ENCODE results near the gene ZNF625. TPM values are rescaled to one million over a fixed set of nuclear protein-coding genes. Genes with fewer than 3 reads are reported as not detected.

ZNF625 gene
- total and polyA plus RNA-seq, 4 donors, result 1.0 to 17.6 (median 4.3) TPM

GRCh38 chr19:12095111-12095790 is 61.3 kb downstream of the ZNF625 start:
- Histone ChIP-seq H3K9ac (ENCODE audit: insufficient read depth in 1 of 2, low read length in 2 of 2) (no peak overlapping the region), H3K9me3 (ENCODE audit: control insufficient read depth in 4 of 4, insufficient read depth in 3 of 4, low read length in 3 of 4) (peaks cover 0 to 7% (median 2%) of the 10 kb centered on the region in 4 donors), H3K36me3 (ENCODE audit: control insufficient read depth in 4 of 4, insufficient read depth in 4 of 4, low read length in 4 of 4) (peaks cover 0 to 28% (median 8%) of the 10 kb centered on the region in 4 donors), H3K4me3 (no peak overlapping the region), H3K27ac (ENCODE audit: low read depth in 1 of 2, low read length in 1 of 2) (no peak overlapping the region), H3K27me3 (ENCODE audit: control insufficient read depth in 3 of 3, insufficient read depth in 3 of 3, low read length in 2 of 3) (no peaks in the 10 kb centered on the region), H3K4me1 (ENCODE audit: control insufficient read depth in 5 of 5, insufficient read depth in 5 of 5, low read length in 5 of 5) (peaks cover 0 to 10% (median 1%) of the 10 kb centered on the region in 5 donors)
- no peak for TF ChIP-seq CTCF (IDR thresholded peaks at IDR 0.05; ENCODE audit: control extremely low read depth, extremely low read depth)
- no peak for ATAC-seq (ENCODE audit: insufficient read depth, low FRiP score)
- DNase-seq, result peak in 1 of 3 donors; percentile 19
- WGBS, 2 donors, result 94 to 96% methylated on average over 4 of the region's 4 CpGs

Small RNA genes within 50 kb of the gene (small RNA-seq; reads per million reads assigned to genes)
- gene RNA5SP467 (ENCODE audit: low replicate concordance), result not detected

Other genes with a start within 250 kb of the ZNF625 start
- gene ZNF700, start 231.6 kb downstream of the ZNF625 start, total RNA-seq, result 10 to 100 TPM; 10.8 to 24.7 TPM
- 10 to 100 TPM in 1 of 2 donors, 1 to 10 TPM in 1; 6.2 to 14.2 TPM for gene ZNF700, start 231.6 kb downstream of the ZNF625 start, polyA plus RNA-seq
- 1 to 10 TPM; 3.3 to 7.2 TPM for gene ZNF763, start 191.7 kb downstream of the ZNF625 start, total RNA-seq
- 1 to 10 TPM; 3.2 to 6.2 TPM for gene ZNF763, start 191.7 kb downstream of the ZNF625 start, polyA plus RNA-seq
- gene ZNF433, start 121.1 kb downstream of the ZNF625 start, total RNA-seq, result 10 to 100 TPM in 1 of 2 donors, 1 to 10 TPM in 1; 5.8 to 26.5 TPM
- 1 to 10 TPM; 4.4 to 5.1 TPM for gene ZNF433, start 121.1 kb downstream of the ZNF625 start, polyA plus RNA-seq
- gene ZNF878, start 103.8 kb downstream of the ZNF625 start, total RNA-seq, result under 1 TPM; 0.23 to 0.28 TPM
- under 1 TPM; 0.22 to 0.33 TPM for gene ZNF878, start 103.8 kb downstream of the ZNF625 start, polyA plus RNA-seq
- gene ZNF844, start 92.0 kb downstream of the ZNF625 start, total RNA-seq, result 10 to 100 TPM; 10.6 to 25.5 TPM
- gene ZNF844, start 92.0 kb downstream of the ZNF625 start, polyA plus RNA-seq, result 1 to 10 TPM; 3.0 to 3.9 TPM
- gene ZNF20, start 16.4 kb downstream of the ZNF625 start, total RNA-seq, result 10 to 100 TPM in 1 of 2 donors, 1 to 10 TPM in 1; 6.0 to 15.0 TPM
- 1 to 10 TPM; 2.2 to 3.5 TPM for gene ZNF20, start 16.4 kb downstream of the ZNF625 start, polyA plus RNA-seq
- gene ZNF136, start 6.4 kb upstream of the ZNF625 start, total RNA-seq, result 10 to 100 TPM in 1 of 2 donors, 1 to 10 TPM in 1; 7.4 to 24.3 TPM
- 1 to 10 TPM; 4.1 to 4.5 TPM for gene ZNF136, start 6.4 kb upstream of the ZNF625 start, polyA plus RNA-seq
- 10 to 100 TPM; 15.5 to 29.3 TPM for gene ZNF44, start 138.1 kb upstream of the ZNF625 start, total RNA-seq
- 1 to 10 TPM; 7.1 to 8.0 TPM for gene ZNF44, start 138.1 kb upstream of the ZNF625 start, polyA plus RNA-seq
- 1 to 10 TPM; 3.2 to 4.9 TPM for gene ZNF563, start 176.9 kb upstream of the ZNF625 start, total RNA-seq
- 1 to 10 TPM; 1.6 to 1.9 TPM for gene ZNF563, start 176.9 kb upstream of the ZNF625 start, polyA plus RNA-seq
- gene ZNF442, start 208.9 kb upstream of the ZNF625 start, total RNA-seq, result 1 to 10 TPM; 4.7 to 7.2 TPM
- 1 to 10 TPM; 1.1 to 1.9 TPM for gene ZNF442, start 208.9 kb upstream of the ZNF625 start, polyA plus RNA-seq
- 1 to 10 TPM; 5.4 to 9.8 TPM for gene ZNF799, start 244.5 kb upstream of the ZNF625 start, total RNA-seq
- gene ZNF799, start 244.5 kb upstream of the ZNF625 start, polyA plus RNA-seq, result 1 to 10 TPM; 3.6 to 6.2 TPM